K562 (cell line): ENCODE results near the gene DMGDH. TPM values are rescaled to one million over a fixed set of nuclear protein-coding genes. Genes with fewer than 3 reads are reported as not detected.

Experiments
- ELF1 ChIP-seq: fragments of 200-800 bp; sonication (Bioruptor generic); IDR thresholded peaks from 2 replicates; pipeline ENCODE4 v1.6.1; 2016; ENCODE audit warnings: missing genetic modification characterization, missing compliant biosample characterization
- ELF4 ChIP-seq: fragments of 450-650 bp; formaldehyde crosslinking; IDR thresholded peaks from 2 replicates; pipeline ENCODE4 v1.4.0; 2022; ENCODE audit warnings: missing genetic modification characterization
- FOXK2 ChIP-seq, 2 experiments: fragments of 450-650 bp; IDR thresholded peaks in 1 of 2; conservative IDR thresholded peaks in 1 of 2; 2 replicates each; pipeline ENCODE4 v1.6.1; 2016; ENCODE audit warnings: low read depth in 2 of 2, mild to moderate bottlenecking in 1 of 2
- JUND ChIP-seq, 2 experiments: IDR thresholded peaks; 2 replicates in 1 of 2; 3 replicates in 1 of 2; pipeline ENCODE4 v1.6.1; 2011; ENCODE audit warnings: borderline replicate concordance in 2 of 2, low read depth in 2 of 2, low read length in 2 of 2, improper control_type of control experiment in 1 of 2, missing biosample characterization in 1 of 2, missing genetic modification characterization in 1 of 2, missing genetic modification reagents in 1 of 2
- POLR3A ChIP-seq: IDR thresholded peaks from 2 replicates; pipeline ENCODE4 v1.6.1; 2011; ENCODE audit warnings: borderline replicate concordance, mild to moderate bottlenecking, moderate library complexity; ENCODE audit not compliant: insufficient read length, insufficient read depth; ENCODE audit errors: extremely low read depth
- ZNF12 ChIP-seq: sonication (generic); formaldehyde crosslinking; IDR thresholded peaks from 2 replicates; pipeline ENCODE4 v1.4.0; 2020; ENCODE audit warnings: mild to moderate bottlenecking, missing genetic modification reagents
- polyA plus RNA-seq, 8 experiments: library from polyadenylated mRNA; depleted of rRNA in 4 of 8; stranded (reverse) in 5 of 8; unstranded in 3 of 8; fragments of >200 nt; fragmentation: Nextera tagmentation in 2 of 8; fragmentation: Illumina TruSeq in 1 of 8; extraction: Ambion mirVana in 2 of 8; extraction: Trizol in 1 of 8; gene quantifications; 2 replicates each; pipeline versions ENCODE4 v1.2.1 to v1.2.3, GENCODE V29; 2011 to 2014; ENCODE audit warnings: inconsistent platforms in 1 of 8, missing spikeins in 1 of 8
- total RNA-seq, 7 experiments: library from RNA; depleted of rRNA in 6 of 7; stranded (reverse); fragments of >200 nt in 6 of 7; fragmentation: Illumina TruSeq in 2 of 7; extraction: Trizol in 2 of 7; gene quantifications; 2 replicates each; pipeline versions ENCODE4 v1.2.1 to v1.2.3, GENCODE V29; 2011 to 2021; ENCODE audit warnings: low replicate concordance in 1 of 7
- TF ChIP-seq, protein P1 (sequence below): fragments of 250-450 bp; sonication (Bioruptor Pico); IDR thresholded peaks from 2 replicates; pipeline ENCODE4 v1.4.0; 2020; ENCODE audit warnings: mild to moderate bottlenecking, moderate library complexity

DMGDH gene
- total and polyA plus RNA-seq, 9 of the 15 experiments (the other 6 are each of a cell fraction or from before 2014, with no cell fraction given), result 0.13 to 0.58 TPM; not detected in 7

DNA sequence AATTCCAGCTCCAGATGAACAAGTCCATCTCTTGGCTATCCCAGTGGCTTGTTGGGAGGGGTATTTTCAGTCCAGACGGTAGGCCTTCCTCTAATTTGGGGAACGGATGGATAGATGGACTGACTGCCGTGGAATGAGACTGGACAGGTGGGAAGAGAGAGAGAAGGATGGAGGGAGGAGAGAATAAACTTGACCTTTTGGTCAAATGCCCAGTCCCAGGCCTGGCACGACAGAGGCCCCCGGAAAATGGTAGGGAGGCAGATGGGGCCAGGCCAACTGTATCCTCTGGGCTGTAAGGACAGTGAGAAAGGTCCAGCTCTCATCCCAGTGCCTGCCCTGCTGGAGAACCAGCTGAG, 43.2 kb upstream of the DMGDH start (continued):
- TF ChIP-seq ELF1 (tag) (no peak), FOXK2 (conservative IDR thresholded peaks at IDR 0.05 in 1 of 2, IDR thresholded peaks at IDR 0.05 in 1 of 2; ENCODE audit: low read depth in 2 of 2) (no peak), JUND (IDR thresholded peaks at IDR 0.05; ENCODE audit: borderline replicate concordance, low read depth, low read length) (no peak), JUND (tag; IDR thresholded peaks at IDR 0.05; ENCODE audit: borderline replicate concordance, low read depth, low read length) (no peak), POLR3A (no peak), ZNF12 (CRISPR knock-in tag) (no peak), ELF4 (CRISPR knock-in tag) (no peak)
- TF ChIP-seq, protein P1, sequence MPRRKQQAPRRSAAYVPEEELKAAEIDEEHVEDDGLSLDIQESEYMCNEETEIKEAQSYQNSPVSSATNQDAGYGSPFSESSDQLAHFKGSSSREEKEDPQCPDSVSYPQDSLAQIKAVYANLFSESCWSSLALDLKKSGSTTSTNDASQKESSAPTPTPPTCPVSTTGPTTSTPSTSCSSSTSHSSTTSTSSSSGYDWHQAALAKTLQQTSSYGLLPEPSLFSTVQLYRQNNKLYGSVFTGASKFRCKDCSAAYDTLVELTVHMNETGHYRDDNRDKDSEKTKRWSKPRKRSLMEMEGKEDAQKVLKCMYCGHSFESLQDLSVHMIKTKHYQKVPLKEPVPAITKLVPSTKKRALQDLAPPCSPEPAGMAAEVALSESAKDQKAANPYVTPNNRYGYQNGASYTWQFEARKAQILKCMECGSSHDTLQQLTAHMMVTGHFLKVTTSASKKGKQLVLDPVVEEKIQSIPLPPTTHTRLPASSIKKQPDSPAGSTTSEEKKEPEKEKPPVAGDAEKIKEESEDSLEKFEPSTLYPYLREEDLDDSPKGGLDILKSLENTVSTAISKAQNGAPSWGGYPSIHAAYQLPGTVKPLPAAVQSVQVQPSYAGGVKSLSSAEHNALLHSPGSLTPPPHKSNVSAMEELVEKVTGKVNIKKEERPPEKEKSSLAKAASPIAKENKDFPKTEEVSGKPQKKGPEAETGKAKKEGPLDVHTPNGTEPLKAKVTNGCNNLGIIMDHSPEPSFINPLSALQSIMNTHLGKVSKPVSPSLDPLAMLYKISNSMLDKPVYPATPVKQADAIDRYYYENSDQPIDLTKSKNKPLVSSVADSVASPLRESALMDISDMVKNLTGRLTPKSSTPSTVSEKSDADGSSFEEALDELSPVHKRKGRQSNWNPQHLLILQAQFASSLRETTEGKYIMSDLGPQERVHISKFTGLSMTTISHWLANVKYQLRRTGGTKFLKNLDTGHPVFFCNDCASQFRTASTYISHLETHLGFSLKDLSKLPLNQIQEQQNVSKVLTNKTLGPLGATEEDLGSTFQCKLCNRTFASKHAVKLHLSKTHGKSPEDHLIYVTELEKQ (CRISPR knock-in tag), result no peak
